Neural cell (in vitro differentiated cells): ENCODE data around the gene ATOH8.

Source experiments
- POLR2AphosphoS5 ChIP-seq: IDR thresholded peaks from 2 replicates; pipeline ENCODE4 v1.6.1; 2012
- SMC3 ChIP-seq: fragments of 450-650 bp; conservative IDR thresholded peaks from 2 replicates; pipeline ENCODE4 v1.6.1; 2014; ENCODE audit warnings: antibody characterized with exemption, mild to moderate bottlenecking, moderate library complexity; ENCODE audit not compliant: poor library complexity
- TF ChIP-seq, protein P1 (sequence below): fragments of 450-650 bp; IDR thresholded peaks from 2 replicates; pipeline ENCODE4 v1.5.1; 2014; ENCODE audit warnings: antibody characterized with exemption, mild to moderate bottlenecking, moderate library complexity; ENCODE audit not compliant: poor library complexity, severe bottlenecking
- TF ChIP-seq, protein P2 (sequence below): IDR thresholded peaks from 2 replicates; pipeline ENCODE4 v1.6.1; 2012; ENCODE audit warnings: borderline replicate concordance

DNA sequence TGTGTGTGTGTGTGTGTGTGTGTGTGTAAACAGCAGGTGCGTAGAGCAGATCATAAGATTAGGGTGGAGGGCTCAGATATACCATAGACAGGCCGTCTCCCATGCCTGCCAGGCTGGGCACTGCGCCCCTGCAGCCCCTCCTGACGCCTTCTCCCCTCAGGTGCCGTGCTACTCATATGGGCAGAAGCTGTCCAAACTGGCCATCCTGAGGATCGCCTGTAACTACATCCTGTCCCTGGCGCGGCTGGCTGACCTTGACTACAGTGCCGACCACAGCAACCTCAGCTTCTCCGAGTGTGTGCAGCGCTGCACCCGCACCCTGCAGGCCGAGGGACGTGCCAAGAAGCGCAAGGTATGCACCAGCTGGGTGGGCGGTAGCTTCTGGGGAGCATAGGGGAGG is 10.0 kb downstream of the ATOH8 start:
- TF ChIP-seq SMC3 (no peak), POLR2AphosphoS5 (no peak)
- TF ChIP-seq, protein P1, sequence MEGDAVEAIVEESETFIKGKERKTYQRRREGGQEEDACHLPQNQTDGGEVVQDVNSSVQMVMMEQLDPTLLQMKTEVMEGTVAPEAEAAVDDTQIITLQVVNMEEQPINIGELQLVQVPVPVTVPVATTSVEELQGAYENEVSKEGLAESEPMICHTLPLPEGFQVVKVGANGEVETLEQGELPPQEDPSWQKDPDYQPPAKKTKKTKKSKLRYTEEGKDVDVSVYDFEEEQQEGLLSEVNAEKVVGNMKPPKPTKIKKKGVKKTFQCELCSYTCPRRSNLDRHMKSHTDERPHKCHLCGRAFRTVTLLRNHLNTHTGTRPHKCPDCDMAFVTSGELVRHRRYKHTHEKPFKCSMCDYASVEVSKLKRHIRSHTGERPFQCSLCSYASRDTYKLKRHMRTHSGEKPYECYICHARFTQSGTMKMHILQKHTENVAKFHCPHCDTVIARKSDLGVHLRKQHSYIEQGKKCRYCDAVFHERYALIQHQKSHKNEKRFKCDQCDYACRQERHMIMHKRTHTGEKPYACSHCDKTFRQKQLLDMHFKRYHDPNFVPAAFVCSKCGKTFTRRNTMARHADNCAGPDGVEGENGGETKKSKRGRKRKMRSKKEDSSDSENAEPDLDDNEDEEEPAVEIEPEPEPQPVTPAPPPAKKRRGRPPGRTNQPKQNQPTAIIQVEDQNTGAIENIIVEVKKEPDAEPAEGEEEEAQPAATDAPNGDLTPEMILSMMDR, result no peak
- TF ChIP-seq, protein P2, sequence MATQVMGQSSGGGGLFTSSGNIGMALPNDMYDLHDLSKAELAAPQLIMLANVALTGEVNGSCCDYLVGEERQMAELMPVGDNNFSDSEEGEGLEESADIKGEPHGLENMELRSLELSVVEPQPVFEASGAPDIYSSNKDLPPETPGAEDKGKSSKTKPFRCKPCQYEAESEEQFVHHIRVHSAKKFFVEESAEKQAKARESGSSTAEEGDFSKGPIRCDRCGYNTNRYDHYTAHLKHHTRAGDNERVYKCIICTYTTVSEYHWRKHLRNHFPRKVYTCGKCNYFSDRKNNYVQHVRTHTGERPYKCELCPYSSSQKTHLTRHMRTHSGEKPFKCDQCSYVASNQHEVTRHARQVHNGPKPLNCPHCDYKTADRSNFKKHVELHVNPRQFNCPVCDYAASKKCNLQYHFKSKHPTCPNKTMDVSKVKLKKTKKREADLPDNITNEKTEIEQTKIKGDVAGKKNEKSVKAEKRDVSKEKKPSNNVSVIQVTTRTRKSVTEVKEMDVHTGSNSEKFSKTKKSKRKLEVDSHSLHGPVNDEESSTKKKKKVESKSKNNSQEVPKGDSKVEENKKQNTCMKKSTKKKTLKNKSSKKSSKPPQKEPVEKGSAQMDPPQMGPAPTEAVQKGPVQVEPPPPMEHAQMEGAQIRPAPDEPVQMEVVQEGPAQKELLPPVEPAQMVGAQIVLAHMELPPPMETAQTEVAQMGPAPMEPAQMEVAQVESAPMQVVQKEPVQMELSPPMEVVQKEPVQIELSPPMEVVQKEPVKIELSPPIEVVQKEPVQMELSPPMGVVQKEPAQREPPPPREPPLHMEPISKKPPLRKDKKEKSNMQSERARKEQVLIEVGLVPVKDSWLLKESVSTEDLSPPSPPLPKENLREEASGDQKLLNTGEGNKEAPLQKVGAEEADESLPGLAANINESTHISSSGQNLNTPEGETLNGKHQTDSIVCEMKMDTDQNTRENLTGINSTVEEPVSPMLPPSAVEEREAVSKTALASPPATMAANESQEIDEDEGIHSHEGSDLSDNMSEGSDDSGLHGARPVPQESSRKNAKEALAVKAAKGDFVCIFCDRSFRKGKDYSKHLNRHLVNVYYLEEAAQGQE, result no peak
